ENCODE data around the gene EPRS1. TPM values are rescaled to one million over a fixed set of nuclear protein-coding genes. Genes with fewer than 3 reads are reported as not detected.
"Not testable (repeated sequence)": the region's sequence is repeated elsewhere in the genome, so short reads cannot be mapped to it uniquely, and the experiment has no call there.

EPRS1 gene
- 64.3 and 73.5 TPM in 2 replicates for total RNA-seq (2014; rRNA removed)
- 44.6 TPM for polyA plus RNA-seq (2012)

DNA sequence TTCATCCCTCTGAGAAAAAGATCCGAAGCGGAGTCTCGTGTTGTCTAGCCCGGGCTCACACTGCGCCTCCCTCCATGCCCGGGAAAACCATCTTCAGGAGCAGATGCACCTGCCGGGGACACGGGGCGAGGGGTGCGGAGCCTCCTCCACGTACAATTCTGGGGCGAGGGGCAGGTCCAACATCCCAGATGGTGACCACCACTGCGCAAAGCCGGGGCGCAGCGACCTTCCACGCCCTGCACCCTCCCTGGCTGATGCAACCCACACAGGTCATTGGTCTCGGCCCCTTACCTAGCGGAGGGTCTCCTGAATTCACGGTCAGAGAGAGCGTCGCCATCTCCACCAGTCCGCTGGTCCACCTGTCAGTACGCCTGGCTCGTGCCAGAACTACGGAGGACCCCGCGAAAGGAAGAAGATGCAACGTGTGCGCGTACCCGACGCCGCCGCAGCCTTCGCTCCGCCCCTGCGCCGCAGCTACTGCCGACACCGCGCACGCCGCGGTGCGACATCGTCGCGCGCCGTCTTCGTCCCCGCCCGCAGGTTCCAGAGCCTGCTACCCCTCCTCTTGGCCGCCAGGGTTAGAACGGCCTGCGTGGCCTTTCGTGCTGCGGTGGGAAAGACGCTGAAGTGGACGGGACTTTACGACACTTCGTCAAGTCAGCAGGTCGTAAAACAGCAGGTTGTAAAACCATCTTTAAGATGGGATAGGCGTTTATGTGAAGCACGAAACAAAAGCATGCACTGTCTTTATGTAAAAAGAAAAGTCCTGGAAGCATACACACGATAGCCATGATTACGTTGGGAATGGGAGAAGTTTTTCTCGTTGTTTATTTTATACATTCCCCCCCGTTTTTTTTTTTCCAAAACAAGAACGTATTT lies at the start of gene EPRS1:
Gene EPRS1 (minus strand): TSS at position 454 of the 879 bp plus-strand sequence. CDS start 117 bp downstream, at position 337.
- DNase-seq (ENCODE audit: low read depth): peak; percentile 97

DNA sequence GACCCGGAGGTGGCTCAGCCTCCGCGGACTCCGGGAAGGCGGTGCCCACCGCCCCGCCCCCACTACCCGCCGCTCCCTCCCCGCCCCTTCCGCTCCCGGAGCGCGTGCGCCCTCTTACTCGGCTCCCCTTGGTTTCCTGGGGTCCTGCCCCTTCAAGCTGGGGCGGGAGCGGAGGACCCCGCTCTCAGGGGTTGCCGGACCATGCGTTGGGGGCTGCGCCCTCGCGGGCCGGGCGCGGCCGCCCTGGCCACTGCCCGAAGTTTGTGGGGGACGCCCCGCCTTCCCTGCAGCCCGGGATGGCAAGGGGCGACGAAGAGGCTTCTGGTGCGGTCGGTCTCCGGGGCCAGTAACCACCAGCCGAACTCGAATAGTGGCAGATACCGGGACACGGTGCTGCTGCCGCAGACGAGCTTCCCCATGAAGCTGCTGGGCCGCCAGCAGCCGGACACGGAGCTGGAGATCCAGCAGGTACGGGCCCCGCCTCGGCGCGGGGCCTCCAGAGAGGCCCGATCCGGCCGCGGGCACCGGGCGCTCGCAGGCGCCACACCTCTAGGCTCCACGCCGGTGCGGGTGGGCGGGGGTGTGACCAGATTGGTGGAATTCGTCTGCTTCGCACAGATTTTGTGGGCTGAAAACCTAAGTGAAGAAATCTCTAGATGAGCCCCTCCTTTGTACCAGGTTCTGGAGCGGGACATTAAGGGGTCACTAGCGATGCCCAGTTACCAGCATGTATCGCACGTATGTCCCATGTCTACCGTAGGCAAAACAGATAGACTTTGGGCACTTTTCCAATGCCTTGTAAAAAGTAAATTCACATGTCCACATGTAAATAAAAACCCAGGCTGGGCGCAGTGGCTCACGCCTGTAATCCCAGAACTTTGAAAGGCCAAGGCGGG lies 48.0 kb upstream of the EPRS1 start, which contains the start of gene IARS2:
Gene IARS2 (plus strand): TSS at position 117 of the 896 bp plus-strand sequence. CDS start 85 bp downstream, at position 202.
- peak; percentile 78 for DNase-seq (ENCODE audit: low read depth)

DNA sequence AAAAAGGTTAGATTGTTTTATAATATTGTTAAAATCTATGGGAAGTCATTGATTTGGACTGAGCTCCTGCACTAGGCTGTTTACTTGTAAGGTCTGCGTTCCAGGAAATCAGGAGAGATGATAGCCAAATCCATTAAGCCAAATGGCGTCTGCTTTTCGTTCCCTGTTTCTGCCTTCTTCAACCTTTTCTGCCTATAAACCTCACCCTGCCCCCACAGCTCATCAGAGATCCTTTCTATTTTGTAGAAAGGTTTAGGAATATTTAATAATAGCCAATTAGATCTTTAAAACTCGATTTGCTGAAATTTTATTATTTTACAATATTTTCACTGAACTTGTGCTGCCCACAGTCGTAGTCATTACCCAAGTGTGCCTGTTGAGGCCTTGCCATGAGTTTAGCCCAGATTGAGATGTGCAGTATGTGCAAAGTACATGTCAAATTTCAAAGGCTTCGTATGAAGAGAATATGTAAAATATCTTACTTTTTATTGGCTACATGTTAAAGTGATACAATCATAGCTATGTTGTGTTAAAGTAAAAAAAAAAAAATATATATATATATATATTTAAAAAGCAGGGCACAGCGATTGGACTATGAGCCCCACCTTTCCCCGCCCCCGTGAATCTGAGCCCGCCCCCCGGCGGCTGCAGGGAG lies 47.2 kb upstream of the EPRS1 start:
- DNase-seq (ENCODE audit: low read depth): no peak

DNA sequence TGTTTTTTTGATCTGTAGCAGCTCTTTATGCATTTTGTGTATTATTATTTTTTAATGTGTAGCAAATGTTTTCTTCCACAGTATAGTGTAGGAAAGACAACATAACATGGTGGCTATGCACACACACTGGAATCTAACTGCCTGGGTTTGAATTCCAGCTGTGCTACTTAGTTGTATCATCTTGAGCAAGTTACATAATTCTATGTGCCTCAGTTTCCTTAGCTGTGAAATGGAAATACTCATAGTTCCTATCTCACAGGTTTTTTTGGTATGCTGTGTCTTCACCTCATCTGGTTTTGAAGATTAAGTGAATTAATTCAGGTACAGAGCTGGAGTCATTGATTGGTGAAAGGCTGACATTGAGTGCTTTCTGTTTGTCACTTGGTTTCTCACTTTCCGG lies 46.4 kb upstream of the EPRS1 start:
- no peak for DNase-seq (ENCODE audit: low read depth)

DNA sequence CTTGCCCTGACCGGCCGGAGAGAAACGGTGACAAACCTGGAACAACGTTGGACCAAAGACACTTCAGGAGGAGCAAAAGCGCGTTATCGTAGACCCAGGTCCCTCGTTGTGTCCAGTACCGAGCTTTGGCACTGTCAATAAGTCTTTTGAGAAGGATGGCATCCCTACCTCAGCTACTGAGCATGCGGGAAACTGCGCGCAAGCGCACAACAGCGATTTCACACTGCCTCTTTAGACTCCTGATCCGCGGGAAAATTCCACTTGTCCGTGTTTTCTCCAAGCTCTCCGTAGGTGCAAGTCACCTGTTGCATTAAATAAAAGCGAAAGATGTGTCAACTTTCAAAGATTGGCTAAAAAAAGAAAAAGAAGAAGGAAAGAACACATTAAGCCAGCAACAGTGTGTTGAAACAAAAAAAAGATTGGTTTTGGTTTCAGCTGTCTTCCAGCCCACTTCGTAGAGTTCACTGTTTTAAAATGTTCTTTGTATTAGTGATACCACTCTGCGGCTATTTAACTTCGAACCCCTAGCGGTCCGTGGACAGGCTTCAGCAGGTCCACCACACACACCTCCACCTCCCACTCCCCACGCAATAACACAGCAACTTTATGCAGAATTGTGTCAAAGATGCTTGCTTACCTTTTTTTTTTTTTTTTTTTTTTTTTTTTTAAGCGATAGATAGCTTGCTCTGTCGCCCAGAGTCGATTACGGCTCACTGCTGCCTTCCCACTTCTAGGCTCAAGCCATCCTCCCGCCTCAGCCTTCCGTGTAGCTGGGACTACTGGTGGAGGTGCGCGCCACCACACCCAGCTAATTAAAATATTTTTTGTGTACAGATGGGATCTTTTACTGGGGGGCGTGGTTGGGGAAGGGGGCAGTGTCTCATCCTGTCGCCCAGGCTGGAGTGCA lies 43.6 kb upstream of the EPRS1 start, which contains the start of gene BPNT1:
Gene BPNT1 (minus strand): TSS at position 139 of the 907 bp plus-strand sequence. CDS start 9,942 bp downstream, outside the sequence.
- DNase-seq (ENCODE audit: low read depth): peak; percentile 92

DNA sequence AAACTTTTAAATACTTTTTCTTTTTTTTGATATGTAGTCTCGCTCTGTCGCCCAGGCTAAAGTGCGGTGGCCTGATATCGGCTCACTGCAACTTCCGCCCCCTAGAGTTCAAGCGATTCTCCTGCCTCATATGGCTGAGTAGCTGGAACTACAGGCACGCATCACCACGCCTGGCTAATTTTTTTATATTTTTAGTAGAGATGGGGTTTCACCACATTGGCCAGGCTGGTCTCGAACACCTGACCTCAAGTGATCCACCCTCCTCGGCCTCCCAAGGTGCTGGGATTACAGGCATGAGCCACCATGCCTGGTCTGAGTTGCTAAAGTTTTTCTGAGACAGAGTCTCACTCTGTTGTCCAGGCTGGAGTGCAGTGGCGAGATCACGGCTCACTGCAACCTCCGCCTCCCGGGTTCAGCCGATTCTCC lies 40.0 kb upstream of the EPRS1 start:
- not testable (repeated sequence) for DNase-seq (ENCODE audit: low read depth)

DNA sequence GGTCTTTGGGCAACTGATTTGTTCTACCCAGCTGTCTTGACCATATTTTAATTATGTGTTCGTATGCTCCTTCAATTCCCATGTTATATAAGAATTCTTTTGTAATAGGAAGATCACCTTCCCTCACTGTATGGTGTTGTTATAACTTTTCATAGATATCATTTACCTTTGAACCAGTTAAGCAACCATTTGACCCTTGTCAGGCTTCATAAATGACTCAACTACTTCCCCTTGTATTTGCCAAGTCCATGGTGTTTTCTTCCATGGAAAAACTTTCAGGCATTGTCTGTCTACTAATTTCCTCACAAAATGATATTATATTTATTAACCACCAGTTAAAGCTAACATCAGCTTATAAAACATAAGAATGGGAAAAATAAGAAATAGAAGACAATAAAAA lies 38.2 kb upstream of the EPRS1 start:
- no peak for DNase-seq (ENCODE audit: low read depth)

DNA sequence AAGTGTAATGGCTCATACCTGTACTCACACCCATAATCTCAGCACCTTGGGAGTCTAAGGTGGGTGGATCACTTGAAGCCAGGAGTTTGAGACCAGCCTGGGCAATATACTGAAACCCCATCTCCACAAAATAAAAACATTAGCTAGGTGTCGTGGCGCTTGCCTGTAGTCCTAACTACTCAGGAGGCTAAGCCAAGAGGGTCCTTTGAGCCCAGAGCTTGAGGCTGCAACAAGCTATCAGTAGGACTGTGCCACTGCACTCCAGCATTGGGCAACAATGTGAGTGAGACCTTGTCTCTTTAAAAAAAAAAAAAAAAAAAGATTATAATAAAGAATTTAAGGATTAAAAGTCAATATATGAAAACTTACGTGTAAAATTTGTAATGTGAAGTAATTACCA lies 31.6 kb upstream of the EPRS1 start:
- no peak for DNase-seq (ENCODE audit: low read depth)

DNA sequence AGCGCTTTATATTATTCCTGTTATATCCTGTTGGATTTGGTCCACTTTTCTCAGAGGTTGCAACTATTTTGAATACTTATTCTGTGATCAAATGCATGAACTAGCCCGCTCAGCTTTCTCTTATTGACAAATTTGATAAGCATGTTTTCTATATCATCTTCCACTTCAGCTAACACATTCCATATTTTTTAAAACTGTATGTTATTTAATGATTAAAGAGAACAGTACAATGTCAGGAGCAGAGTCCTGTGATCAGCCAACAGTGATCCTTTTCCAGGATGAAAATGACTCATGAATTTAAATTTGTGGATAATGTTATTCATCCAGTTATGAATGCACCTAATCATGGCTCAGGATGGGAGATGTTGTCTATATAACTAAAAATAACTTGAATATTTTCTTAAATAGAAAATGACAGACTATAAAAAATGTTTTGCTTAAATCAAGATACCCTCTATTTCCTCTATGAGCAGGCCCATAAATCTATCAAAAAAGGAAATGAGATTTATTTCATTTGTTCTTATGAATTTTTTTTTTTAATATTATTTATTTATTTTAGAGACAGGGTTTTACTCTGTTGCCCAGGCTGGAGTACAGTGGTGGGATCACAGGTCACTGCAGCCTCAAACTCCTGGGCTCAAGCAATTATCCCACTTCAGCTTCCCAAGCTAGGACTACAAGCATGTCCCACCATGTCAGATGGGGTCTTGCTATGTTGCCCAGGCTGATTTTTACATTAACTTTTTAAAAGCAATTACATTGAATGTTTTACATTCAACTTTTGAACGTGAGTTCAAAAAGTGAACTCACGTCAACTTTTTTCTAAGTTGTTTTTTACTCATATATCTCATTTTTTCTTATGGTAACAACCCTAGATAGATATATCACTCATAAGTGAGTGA lies 30.8 kb upstream of the EPRS1 start:
- DNase-seq (ENCODE audit: low read depth): no peak

DNA sequence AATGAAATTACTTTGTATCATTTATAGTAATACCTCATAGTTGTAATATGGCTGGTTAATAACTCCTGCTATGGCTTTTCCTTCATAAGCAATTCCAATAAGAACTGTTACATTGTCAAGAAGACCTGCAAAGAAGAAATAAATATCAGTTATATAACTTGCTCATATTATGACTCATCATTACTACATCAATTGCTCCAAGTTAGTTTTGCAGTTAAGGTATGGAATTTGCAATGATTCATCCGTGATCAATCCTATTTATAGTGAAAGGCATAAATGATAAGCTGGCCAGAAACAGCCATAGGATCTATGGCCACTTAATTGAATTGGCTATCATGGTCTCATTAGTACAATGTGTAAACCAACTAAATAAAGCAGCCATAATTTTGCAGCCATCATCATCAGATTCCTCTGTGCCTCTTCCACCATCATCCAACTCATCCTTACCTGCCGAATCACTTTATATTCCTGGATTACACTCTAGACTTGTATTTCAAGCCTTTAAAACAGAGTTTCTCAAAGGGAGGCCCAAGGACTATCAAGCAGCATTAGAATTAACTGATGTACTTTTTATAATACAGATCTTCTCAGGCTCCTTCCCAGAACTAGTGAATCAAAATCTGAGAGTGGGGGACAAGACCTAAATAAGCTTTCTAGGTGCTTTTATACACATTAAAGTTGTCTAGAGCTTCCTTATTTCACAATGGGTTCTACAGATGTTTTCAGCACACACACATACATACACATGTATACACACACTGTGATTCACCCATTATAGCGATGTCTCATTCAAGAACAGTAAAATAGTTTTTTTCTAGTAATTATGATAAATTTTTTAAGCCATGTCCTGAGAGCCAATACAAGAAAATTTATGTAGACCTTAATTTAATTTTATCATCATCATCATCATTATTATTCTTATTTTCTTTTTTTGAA lies 21.2 kb upstream of the EPRS1 start:
- DNase-seq (ENCODE audit: low read depth): no peak

DNA sequence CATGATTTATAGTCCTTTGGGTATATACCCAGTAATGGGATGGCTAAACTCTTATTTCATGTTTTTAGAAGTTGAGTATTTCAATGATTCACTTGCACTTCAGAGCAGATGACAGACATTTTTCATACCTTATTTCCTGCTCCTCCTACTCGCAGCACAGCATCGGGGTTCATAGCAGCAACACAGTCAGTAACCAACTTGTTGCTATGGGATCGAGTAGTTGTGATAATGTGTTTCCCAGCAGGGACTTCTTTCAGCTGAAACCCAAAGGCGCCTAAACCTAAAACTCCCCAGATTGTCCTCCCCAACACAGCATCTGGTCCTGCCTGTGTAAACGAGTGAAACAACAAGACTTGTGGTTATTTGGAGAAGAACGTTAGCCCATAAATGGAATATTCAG lies 16.3 kb upstream of the EPRS1 start:
- DNase-seq (ENCODE audit: low read depth): no peak

DNA sequence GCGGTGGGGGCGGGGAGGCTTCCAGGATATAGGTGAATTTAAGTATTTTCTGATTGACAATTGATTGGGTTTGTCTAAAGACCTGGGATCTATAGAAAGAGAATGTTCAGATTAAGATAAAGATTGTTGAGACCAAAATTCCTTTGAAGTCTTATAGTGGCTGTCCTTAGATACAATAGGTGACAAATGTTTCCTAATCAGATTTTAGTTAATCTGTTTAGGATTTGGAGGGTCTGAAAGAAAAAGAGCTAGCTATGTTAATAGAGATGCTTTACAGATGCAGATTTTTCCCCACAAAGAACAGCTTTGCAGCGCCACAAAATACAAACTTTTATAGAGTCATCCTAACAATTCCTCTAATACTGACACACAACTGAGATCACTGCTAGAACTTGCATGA lies 14.6 kb upstream of the EPRS1 start:
- no peak for DNase-seq (ENCODE audit: low read depth)

DNA sequence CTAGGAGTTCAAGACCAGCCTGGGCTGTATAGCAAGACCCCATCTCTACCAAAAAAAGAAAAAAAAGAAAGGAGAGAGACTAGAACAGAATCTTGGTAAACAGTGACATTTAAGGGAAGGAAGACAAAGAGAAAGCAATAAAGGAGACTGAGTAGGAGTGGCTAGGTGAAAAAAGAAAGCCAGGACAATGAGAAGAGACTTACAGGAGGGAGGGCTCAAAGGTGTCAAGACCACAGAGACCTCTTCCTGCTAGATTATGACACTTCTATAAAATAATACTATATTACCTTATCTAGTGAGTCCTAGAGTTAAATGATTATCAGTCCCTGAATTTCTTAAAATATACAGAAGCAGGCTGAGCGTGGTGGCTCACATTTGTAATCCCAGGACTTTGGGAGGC lies 10.1 kb upstream of the EPRS1 start:
- no peak for DNase-seq (ENCODE audit: low read depth)

DNA sequence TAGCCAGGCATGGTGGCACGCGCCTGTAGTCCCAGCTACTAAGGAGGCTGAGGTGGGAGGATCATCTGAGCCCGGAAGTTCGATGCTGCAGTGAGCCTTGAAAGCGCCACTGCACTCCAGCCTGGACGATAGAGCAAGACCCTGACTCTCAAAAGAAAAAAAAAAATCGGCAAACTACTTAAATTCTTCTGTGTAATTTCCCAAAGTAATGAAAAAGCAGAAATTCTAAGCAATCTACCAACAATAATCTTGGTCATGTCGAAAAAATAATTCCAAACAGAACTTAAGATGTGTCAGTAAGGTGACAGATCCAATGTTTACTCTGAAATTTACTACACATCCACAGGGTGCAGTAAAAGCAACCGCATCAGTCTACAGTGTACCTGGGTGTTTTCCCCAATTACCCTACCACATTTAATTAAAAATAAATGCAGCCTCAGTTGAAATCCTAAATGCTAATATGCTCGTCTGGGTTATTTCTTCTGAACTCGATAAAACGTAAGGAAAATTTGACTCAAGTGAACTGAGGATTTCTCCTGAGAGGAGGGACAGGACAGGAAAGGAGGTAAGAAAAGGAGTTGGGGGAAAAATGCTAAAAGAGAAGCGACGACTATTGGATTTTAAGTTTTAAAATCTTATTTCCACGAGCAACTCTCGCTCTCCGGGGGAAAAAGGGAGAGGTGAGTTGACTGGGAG lies 801 bp downstream of the EPRS1 start:
- no peak for DNase-seq (ENCODE audit: low read depth)

DNA sequence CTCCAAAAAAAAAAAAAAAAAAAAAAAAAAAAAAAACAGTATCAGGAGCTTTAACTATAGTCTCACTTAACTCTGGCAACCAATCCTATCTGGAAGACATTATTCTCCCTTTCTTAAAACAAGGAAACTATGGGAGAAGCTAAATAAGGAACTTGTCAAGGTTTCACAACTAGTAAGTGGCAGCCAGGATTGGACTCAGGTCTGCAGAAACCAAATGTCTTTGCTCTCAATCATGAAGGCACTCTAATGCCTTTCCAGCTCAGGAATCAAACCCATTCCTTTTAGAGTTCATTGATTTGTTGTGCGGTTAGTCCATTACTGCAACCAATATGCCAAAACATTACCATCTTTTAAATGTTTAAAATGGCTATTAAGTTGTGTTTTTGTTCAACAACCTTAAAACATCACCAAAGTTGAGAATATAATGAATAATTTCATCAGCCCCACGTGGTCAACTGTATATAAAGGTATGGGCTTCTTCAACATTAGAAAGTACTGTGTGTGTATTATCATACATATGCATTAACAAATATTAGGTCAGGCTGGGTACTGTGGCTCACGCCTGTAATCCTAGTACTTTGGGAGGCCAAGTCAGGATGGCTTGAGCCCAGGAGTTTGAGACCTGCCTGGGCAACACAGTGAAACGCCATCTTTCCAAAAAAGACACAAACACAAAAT lies 1.5 kb downstream of the EPRS1 start:
- DNase-seq (ENCODE audit: low read depth): no peak

DNA sequence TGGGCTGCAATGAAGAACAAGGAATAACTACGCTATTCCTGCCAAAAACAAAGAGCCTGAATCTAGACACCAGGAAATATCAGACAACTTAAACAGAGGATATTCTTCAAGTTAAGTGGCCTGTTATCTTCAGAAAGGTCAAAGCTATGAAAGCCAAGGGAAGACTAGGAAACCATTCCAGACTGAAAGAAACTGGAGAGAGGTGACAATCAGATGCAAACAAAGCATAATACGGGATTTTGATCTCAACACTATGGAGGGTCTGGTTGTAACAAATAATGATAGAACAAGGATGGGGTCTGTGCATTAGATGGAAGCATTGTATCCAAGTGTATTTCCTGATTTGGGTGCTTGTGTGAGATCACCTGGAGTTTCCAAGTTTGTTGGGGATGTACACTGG lies 2.7 kb downstream of the EPRS1 start:
- DNase-seq (ENCODE audit: low read depth): no peak

DNA sequence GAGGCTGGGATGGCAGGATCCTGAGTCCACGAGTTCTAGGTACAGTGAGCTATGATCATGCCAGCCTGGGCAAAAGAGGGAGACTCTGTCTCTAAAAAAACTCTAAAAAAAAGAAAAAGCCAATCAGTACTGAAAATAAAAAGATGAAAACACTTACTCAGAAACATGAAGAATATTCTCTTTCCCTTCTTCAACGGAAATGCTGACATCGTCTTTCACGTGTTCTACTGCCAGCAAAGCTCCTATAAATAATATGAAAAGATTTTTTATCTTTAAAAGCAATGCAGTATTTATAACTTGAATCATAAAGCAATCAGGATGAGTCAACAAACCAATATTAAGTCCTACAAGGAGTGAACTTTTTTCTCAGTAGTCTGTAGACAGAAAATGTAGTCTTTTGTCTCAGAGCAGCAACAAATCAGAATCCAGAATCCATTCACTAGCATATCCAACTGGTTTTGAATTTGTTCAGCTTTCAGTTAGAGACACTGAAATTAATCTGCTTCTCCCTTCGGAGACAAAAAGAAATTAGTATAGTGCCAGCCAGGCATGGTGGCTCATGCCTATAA lies 6.2 kb downstream of the EPRS1 start:
- DNase-seq (ENCODE audit: low read depth): no peak

Measured in LHCN-M2 (cell line).